PFSK-1 (cell line): Measurements from ENCODE around the gene TCF20.

Experiments
- FOXP2 ChIP-seq: optimal IDR thresholded peaks from 2 replicates; pipeline ENCODE3; 2011; ENCODE audit warnings: borderline replicate concordance, control low read depth, inconsistent platforms; ENCODE audit not compliant: insufficient read depth; ENCODE audit errors: extremely low read length, extremely low read depth
- POLR2AphosphoS5 ChIP-seq: IDR thresholded peaks from 2 replicates; pipeline ENCODE4 v1.6.1; 2012; ENCODE audit warnings: low read depth, mild to moderate bottlenecking, control low read depth, low read length, moderate library complexity
- REST ChIP-seq, 2 experiments: IDR thresholded peaks; 2 replicates each; pipeline versions ENCODE4 v1.6.1 to v1.8.0; 2011 to 2012; ENCODE audit warnings: low read depth in 2 of 2, low read length in 2 of 2, control low read depth in 1 of 2, inconsistent platforms in 1 of 2, mild to moderate bottlenecking in 1 of 2, moderate library complexity in 1 of 2; ENCODE audit not compliant: insufficient read depth in 1 of 2
- SIN3A ChIP-seq: IDR thresholded peaks from 2 replicates; pipeline ENCODE4 v1.6.1; 2012; ENCODE audit warnings: mild to moderate bottlenecking, low read length, moderate library complexity, borderline replicate concordance; ENCODE audit not compliant: insufficient read depth
- TAF1 ChIP-seq: IDR thresholded peaks from 2 replicates; pipeline ENCODE4 v1.6.1; 2012; ENCODE audit warnings: low read length, control low read depth, borderline replicate concordance; ENCODE audit not compliant: insufficient read depth

The TCF20 gene

GRCh38 chr22:42309865-42310264 is 39.4 kb upstream of the TCF20 start:
- TF ChIP-seq REST (IDR thresholded peaks at IDR 0.05; ENCODE audit: insufficient read depth in 1 of 2, low read depth in 2 of 2, low read length in 2 of 2) (no peak), FOXP2 (no peak), TAF1 (no peak), POLR2AphosphoS5 (no peak), SIN3A (no peak)

DNA sequence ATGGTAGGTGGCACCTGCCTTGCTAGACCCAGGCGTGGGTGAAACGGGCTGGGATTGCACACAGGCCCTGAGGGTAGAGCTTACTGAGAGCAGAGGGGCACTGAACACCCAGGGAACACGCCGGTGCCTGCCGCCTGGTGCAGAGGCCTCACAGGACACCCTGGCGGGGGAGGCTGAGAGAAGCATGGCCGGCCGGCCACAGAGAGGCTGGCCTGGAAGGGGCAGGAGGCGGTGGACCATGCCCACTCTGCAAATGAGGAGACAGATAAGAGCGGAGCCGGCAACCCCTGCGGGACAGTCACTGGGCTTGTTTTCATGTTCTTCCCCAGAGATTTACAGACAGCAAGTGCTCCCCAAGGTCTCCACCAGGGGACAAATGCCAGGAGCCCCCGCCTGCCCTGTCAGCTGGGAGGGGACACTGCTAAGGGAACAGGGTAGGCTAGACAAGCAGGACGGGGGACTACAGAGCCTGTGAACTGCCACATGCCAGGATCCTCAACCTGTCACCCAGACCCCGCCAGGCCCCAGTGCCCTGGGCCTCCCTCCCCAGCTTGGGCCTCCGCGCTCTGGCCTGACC is 38.5 kb upstream of the TCF20 start:
- TF ChIP-seq FOXP2 (no peak), TAF1 (no peak), REST (IDR thresholded peaks at IDR 0.05; ENCODE audit: insufficient read depth in 1 of 2, low read depth in 2 of 2, low read length in 2 of 2) (no peak), SIN3A (no peak), POLR2AphosphoS5 (no peak)

DNA sequence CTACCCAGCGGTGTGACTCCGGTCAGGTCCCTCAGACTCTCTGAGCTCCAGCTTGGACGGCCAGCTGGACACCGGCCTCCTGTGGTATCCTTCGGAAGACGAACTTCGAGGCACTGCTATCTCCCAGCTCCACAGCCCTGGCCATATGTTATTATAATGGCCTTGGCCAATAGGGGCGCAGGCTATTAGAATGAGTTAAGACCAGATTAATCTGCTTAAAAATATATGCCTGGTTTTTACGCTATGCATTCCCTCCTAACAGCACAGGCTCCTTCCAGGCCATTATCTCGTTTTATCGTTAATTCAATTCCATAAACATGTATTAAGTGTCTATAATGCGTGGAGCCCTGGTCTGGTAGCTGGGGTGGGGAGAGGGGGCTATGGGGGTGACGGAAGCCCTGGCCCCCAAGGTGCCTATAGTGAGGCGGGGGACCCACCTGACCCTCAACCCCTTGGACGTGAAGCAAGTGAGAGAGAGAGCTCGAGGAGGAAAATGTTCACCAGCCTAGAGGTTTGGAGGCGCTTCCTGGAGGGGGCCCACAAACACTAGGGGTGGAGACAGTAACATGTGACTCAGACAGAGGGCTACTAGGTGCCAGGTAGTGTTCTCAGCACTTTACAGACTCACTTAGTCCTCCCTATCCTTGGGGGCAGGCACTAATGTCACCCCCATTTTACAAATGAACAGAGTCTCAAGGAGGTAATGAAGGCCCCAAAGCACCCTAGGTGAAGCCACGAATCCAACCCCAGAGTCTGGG is 37.5 kb upstream of the TCF20 start:
- no peak for TF ChIP-seq FOXP2
- TF ChIP-seq REST (IDR thresholded peaks at IDR 0.05; ENCODE audit: insufficient read depth in 1 of 2, low read depth in 2 of 2, low read length in 2 of 2) = no peak
- TF ChIP-seq TAF1 = no peak
- TF ChIP-seq POLR2AphosphoS5 = no peak
- TF ChIP-seq SIN3A = no peak

GRCh38 chr22:42306010-42306409 is 35.6 kb upstream of the TCF20 start:
- no peak for TF ChIP-seq REST (IDR thresholded peaks at IDR 0.05; ENCODE audit: insufficient read depth in 1 of 2, low read depth in 2 of 2, low read length in 2 of 2)
- TF ChIP-seq POLR2AphosphoS5 = no peak
- TF ChIP-seq TAF1 = no peak
- TF ChIP-seq SIN3A = no peak
- TF ChIP-seq FOXP2 = no peak

GRCh38 chr22:42304324-42304790 is 33.9 kb upstream of the TCF20 start:
- TF ChIP-seq SIN3A = no peak
- TF ChIP-seq REST (IDR thresholded peaks at IDR 0.05; ENCODE audit: insufficient read depth in 1 of 2, low read depth in 2 of 2, low read length in 2 of 2) = no peak
- TF ChIP-seq TAF1 = no peak
